Cardiac muscle cell (in vitro differentiated cells and primary cell): ENCODE data around the gene IQCB1. TPM values are rescaled to one million over a fixed set of nuclear protein-coding genes. Genes with fewer than 3 reads are reported as not detected.

Experiments
- DNase-seq, 2 donors: peaks; one replicate each; pipeline versions ENCODE4 v3.0.0 to v3.0.0-alpha.2; 2010 to 2017; ENCODE audit warnings: low read depth in 1 of 2, low spot score in 1 of 2
- H3K27ac ChIP-seq: fragments of 200-600 bp; sonication (generic); 2 replicates; pipeline ENCODE4 v1.5.1; 2016
- H3K27me3 ChIP-seq: fragments of 200-600 bp; sonication (generic); 2 replicates; pipeline ENCODE4 v1.6.0; 2016; ENCODE audit warnings: control low read depth
- H3K36me3 ChIP-seq: fragments of 200-600 bp; sonication (generic); 2 replicates; pipeline ENCODE4 v1.5.1; 2016; ENCODE audit warnings: control low read depth
- H3K4me1 ChIP-seq: fragments of 200-600 bp; sonication (generic); 2 replicates; pipeline ENCODE4 v1.8.1; 2017; ENCODE audit warnings: low read depth, mild to moderate bottlenecking, mixed run types
- H3K4me3 ChIP-seq: fragments of 200-600 bp; sonication (generic); 2 replicates; pipeline ENCODE4 v1.5.1; 2016; ENCODE audit warnings: mild to moderate bottlenecking
- H3K9me3 ChIP-seq: fragments of 200-600 bp; sonication (generic); 2 replicates; pipeline ENCODE4 v1.5.1; 2017; ENCODE audit warnings: low read depth, mild to moderate bottlenecking, control low read depth
- polyA plus RNA-seq: library from polyadenylated mRNA; unstranded; fragments of >200 nt; fragmentation: Nextera tagmentation; extraction: Ambion mirVana; gene quantifications from 2 replicates; pipeline ENCODE4 v1.2.1, GENCODE V29; 2016
- total RNA-seq: library from RNA; depleted of rRNA; stranded (reverse); fragments of >200 nt; gene quantifications from 2 replicates; pipeline ENCODE4 v1.2.3, GENCODE V29; 2016
- TF ChIP-seq, protein P1 (sequence below): IDR thresholded peaks from 2 replicates; pipeline ENCODE4 v1.5.1; 2012; ENCODE audit warnings: low read depth, mild to moderate bottlenecking, low read length

Gene IQCB1
- total and polyA plus RNA-seq, 2 experiments from 2014 or later: 19.8 to 20.3 TPM

DNA sequence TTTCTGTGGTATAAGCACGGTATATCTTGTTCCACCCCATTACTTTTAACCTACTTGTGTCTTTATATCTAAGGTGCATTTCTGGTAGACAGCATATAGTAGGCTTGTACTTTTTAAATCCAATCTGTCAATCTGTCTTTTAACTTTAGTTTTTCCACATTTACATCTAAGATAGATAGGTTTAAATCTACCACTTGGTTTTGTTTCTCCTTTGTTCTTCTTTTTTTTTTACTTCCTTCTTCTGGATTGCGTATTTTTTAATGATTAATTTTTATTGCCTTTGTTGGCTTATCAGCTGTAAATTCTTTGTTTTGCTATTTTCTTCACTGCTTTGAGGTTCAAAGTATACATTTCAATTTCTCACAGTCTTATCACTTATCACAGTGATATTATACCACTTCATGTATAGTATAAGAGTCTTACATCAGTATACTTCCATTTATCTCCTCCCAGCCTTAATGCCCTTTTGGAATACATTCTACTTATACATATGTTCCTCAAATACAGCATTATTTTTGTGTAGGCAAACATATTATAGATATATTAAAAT is 31.0 kb downstream of the IQCB1 start:
- no peak for DNase-seq
- Histone ChIP-seq H3K27me3 (no peaks in the 10 kb centered on the region), H3K4me1 (no peaks in the 10 kb centered on the region), H3K27ac (no peak overlapping the region), H3K36me3 (peaks cover 26% of the 10 kb centered on the region), H3K4me3 (no peak overlapping the region), H3K9me3 (no peaks in the 10 kb centered on the region)
- TF ChIP-seq, protein P1, sequence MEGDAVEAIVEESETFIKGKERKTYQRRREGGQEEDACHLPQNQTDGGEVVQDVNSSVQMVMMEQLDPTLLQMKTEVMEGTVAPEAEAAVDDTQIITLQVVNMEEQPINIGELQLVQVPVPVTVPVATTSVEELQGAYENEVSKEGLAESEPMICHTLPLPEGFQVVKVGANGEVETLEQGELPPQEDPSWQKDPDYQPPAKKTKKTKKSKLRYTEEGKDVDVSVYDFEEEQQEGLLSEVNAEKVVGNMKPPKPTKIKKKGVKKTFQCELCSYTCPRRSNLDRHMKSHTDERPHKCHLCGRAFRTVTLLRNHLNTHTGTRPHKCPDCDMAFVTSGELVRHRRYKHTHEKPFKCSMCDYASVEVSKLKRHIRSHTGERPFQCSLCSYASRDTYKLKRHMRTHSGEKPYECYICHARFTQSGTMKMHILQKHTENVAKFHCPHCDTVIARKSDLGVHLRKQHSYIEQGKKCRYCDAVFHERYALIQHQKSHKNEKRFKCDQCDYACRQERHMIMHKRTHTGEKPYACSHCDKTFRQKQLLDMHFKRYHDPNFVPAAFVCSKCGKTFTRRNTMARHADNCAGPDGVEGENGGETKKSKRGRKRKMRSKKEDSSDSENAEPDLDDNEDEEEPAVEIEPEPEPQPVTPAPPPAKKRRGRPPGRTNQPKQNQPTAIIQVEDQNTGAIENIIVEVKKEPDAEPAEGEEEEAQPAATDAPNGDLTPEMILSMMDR: no peak

DNA sequence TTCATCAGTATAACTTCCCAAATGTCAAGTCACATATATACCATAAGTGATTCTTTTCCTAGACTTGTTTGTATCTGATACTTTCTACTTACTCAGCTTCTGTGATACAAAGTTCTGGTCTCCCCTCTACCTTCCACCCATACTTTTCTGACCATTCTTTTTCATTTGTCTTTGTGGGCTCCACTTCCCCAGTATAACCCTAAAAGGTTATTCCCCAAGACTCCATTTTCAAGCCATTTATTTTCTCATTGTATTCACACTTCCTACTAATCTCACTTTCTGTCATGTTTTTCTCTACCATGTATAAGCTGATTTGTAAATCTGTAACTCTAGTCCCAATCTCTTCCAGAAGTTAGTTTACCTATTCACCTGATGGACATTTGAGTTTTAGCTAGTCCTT is 34.0 kb downstream of the IQCB1 start:
- H3K4me3 ChIP-seq: no peak overlapping the region
- H3K27me3 ChIP-seq: no peaks in the 10 kb centered on the region
- peaks cover 12% of the 10 kb centered on the region for H3K36me3 ChIP-seq
- H3K27ac ChIP-seq: no peak overlapping the region
- TF ChIP-seq, protein P1: no peak
- H3K4me1 ChIP-seq: no peaks in the 10 kb centered on the region
- no peak for DNase-seq
- no peaks in the 10 kb centered on the region for H3K9me3 ChIP-seq

DNA sequence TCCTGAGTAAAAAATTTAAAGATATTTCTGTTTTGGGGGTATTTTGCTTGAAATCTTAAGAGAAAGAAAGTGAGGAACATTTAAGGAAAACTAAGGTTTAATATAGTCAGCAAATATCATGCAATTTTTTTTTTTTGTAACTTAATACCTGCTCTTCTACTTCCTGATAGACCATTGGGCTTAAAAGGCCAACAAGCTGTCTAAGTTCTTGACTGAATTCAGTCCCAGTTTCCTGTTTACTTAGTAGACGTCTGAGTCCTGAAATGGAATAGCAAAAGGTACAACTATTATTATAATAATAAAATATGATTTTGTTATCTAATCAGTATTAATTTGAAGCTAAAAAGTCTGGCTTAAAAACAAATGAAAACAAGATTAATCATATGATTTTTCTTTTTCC is 37.9 kb downstream of the IQCB1 start:
- TF ChIP-seq, protein P1: no peak
- peaks cover 10% of the 10 kb centered on the region for H3K4me1 ChIP-seq
- DNase-seq: no peak
- no peak overlapping the region for H3K27ac ChIP-seq
- H3K4me3 ChIP-seq: no peak overlapping the region
- no peaks in the 10 kb centered on the region for H3K27me3 ChIP-seq
- H3K36me3 ChIP-seq: peaks cover 3% of the 10 kb centered on the region
- H3K9me3 ChIP-seq: no peaks in the 10 kb centered on the region

DNA sequence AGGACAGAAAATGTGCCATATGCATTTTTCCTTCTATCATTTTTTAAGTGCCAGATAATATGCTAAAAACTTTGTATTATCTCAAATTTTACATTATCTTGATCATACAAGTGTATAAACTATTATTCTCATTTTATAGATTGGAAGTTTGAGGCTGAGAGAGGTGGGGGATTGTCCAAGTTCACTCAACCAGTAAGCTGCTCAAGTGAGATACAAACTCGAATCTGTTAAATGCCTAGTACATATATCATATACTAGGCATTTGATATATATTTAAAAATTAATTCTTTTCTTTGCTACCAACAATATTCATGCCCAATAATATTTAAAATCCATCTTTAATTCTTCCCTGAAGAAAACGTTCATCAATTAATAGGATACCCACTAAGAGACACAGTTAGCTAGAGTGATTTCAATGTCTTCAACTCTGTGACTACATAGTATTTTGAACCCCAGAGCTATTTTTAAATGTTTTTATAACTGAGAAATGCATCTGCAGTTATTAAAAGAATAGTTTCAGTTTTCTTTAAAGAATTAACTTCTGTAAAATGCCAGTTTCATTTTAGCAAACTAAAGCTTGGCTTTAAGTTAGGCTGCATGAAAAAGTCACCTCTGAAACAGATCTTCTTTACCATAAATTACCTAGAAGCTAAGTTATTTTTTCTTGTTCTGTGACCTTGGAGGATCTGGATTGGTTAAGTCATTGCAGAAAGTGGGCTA is 40.4 kb downstream of the IQCB1 start:
- no peak for DNase-seq
- peaks cover 10% of the 10 kb centered on the region for H3K4me1 ChIP-seq
- peaks cover 10% of the 10 kb centered on the region for H3K36me3 ChIP-seq
- no peak overlapping the region for H3K27ac ChIP-seq
- TF ChIP-seq, protein P1: no peak
- no peaks in the 10 kb centered on the region for H3K27me3 ChIP-seq
- H3K4me3 ChIP-seq: no peak overlapping the region
- H3K9me3 ChIP-seq: no peaks in the 10 kb centered on the region

DNA sequence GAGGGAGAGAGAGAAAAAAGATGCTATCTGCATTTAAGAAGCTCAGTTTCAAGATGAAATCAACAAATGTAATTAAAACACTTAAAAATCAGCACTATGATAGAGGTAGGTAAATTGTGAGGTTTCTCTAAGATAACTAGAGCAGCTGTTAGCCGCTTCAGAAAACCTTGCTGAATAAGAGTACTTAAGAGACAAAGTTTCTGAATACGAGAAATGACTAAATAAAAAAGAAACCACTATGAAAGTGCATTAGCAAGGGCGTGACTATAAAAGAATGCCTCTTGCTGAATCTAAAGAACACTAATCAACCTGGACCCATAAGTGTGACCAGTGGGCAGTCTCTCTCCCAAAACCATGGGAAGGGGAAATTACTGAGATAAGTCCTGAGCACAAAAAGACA is 41.8 kb downstream of the IQCB1 start:
- peaks cover 21% of the 10 kb centered on the region for H3K36me3 ChIP-seq

More for the DNA sequence above, 41.8 kb downstream of the IQCB1 start:
- TF ChIP-seq, protein P1: no peak
- no peak for DNase-seq
- Histone ChIP-seq H3K27me3 (no peaks in the 10 kb centered on the region), H3K27ac (no peak overlapping the region), H3K4me1 (peaks cover 10% of the 10 kb centered on the region), H3K9me3 (no peaks in the 10 kb centered on the region), H3K4me3 (no peak overlapping the region)
